HG03378 (cell line): Measurements from ENCODE around the gene DENND5A.
"Not testable (repeated sequence)": the region's sequence is repeated elsewhere in the genome, so short reads cannot be mapped to it uniquely, and the experiment has no call there.

Experiments
- ATAC-seq: cut with Tn5 transposase; IDR thresholded peaks from one replicate; pipeline ENCODE4 v1.9.1; 2021; ENCODE audit warnings: mild to moderate bottlenecking, moderate library complexity; ENCODE audit not compliant: unreplicated experiment

DENND5A gene

GRCh38 chr11:9219115-9219514 is 46.0 kb downstream of the DENND5A start:
- no peak for ATAC-seq

- no peak for ATAC-seq
Observed at GRCh38 chr11:9214765-9215164, 50.4 kb downstream of the DENND5A start.

GRCh38 chr11:9211322-9211721 is 53.8 kb downstream of the DENND5A start:
- no peak for ATAC-seq

GRCh38 chr11:9210922-9211320 is 54.2 kb downstream of the DENND5A start:
- peak; percentile 52 for ATAC-seq

- ATAC-seq = no peak
Observed at GRCh38 chr11:9210224-9210921, 54.8 kb downstream of the DENND5A start.

GRCh38 chr11:9209604-9210003 is 55.5 kb downstream of the DENND5A start:
- not testable (repeated sequence) for ATAC-seq

- no peak for ATAC-seq
Observed at GRCh38 chr11:9208726-9209501, 56.2 kb downstream of the DENND5A start.

GRCh38 chr11:9207229-9207628 is 57.9 kb downstream of the DENND5A start:
- no peak for ATAC-seq

GRCh38 chr11:9206496-9206895 is 58.7 kb downstream of the DENND5A start:
- ATAC-seq = no peak

- no peak for ATAC-seq
Observed at GRCh38 chr11:9203691-9204311, 61.3 kb downstream of the DENND5A start.

GRCh38 chr11:9201372-9202162 is 63.6 kb downstream of the DENND5A start:
- no peak for ATAC-seq

- no peak for ATAC-seq
Observed at GRCh38 chr11:9200471-9200870, 64.7 kb downstream of the DENND5A start.

- ATAC-seq = no peak
Observed at GRCh38 chr11:9193316-9193715, 71.8 kb downstream of the DENND5A start.

- ATAC-seq = no peak
Observed at GRCh38 chr11:9192561-9192960, 72.6 kb downstream of the DENND5A start.

GRCh38 chr11:9190326-9191016 is 74.7 kb downstream of the DENND5A start:
- not testable (repeated sequence) for ATAC-seq

GRCh38 chr11:9188860-9189259 is 76.3 kb downstream of the DENND5A start:
- not testable (repeated sequence) for ATAC-seq

GRCh38 chr11:9187616-9188015 is 77.5 kb downstream of the DENND5A start:
- ATAC-seq = no peak

GRCh38 chr11:9184516-9184915 is 80.6 kb downstream of the DENND5A start:
- no peak for ATAC-seq

GRCh38 chr11:9182180-9182871 is 82.8 kb downstream of the DENND5A start:
- no peak for ATAC-seq

GRCh38 chr11:9180784-9181183 is 84.4 kb downstream of the DENND5A start:
- no peak for ATAC-seq
